MG63 (cell line): ENCODE results near the gene BASP1. TPM values are rescaled to one million over a fixed set of nuclear protein-coding genes. Genes with fewer than 3 reads are reported as not detected.
"Not testable (repeated sequence)": the region's sequence is repeated elsewhere in the genome, so short reads cannot be mapped to it uniquely, and the experiment has no call there.

Experiments used
- DNase-seq: peaks from one replicate; pipeline ENCODE4 v3.0.0-alpha.2; 2020
- H3K27me3 ChIP-seq: fragments of 250-450 bp; sonication (Bioruptor Pico); 2 replicates; pipeline ENCODE4 v1.5.1; 2020; ENCODE audit warnings: mild to moderate bottlenecking, moderate library complexity
- H3K36me3 ChIP-seq: fragments of 250-450 bp; sonication (Bioruptor Pico); 2 replicates; pipeline ENCODE4 v1.5.1; 2020; ENCODE audit warnings: mild to moderate bottlenecking, moderate library complexity
- H3K4me3 ChIP-seq: fragments of 250-450 bp; sonication (Bioruptor Pico); 2 replicates; pipeline ENCODE4 v1.5.1; 2020; ENCODE audit warnings: mild to moderate bottlenecking, moderate library complexity
- H3K9me3 ChIP-seq: fragments of 250-450 bp; sonication (Bioruptor Pico); 2 replicates; pipeline ENCODE4 v1.5.1; 2020; ENCODE audit warnings: mild to moderate bottlenecking, moderate library complexity
- total RNA-seq: library from RNA; depleted of rRNA; stranded (reverse); fragments of >200 nt; shearing (Covaris generic); gene quantifications from 2 replicates; pipeline ENCODE4 v1.2.3, GENCODE V29; 2014; ENCODE audit warnings: low replicate concordance

BASP1 gene
- total RNA-seq, 1 experiment from 2014 or later: 543 TPM

- H3K9me3 ChIP-seq: peaks cover 12% of the 10 kb centered on the region
- H3K36me3 ChIP-seq: no peaks in the 10 kb centered on the region; the same call in 1 of the 2 replicates
- H3K4me3 ChIP-seq: no peak overlapping the region
- H3K27me3 ChIP-seq: no peaks in the 10 kb centered on the region
- no peak for DNase-seq
Observed at GRCh38 chr5:17309462-17309861, 92.0 kb downstream of the BASP1 start.

- H3K4me3 ChIP-seq: not testable (repeated sequence)
Observed at GRCh38 chr5:17310502-17310901, 93.1 kb downstream of the BASP1 start.

GRCh38 chr5:17311811-17312210, 94.4 kb downstream of the BASP1 start:
- H3K27me3 ChIP-seq, H3K36me3 ChIP-seq: not testable (repeated sequence)
- H3K9me3 ChIP-seq: peaks cover 12% of the 10 kb centered on the region

More at GRCh38 chr5:17310502-17310901, 93.1 kb downstream of the BASP1 start:
- peaks cover 12% of the 10 kb centered on the region for H3K9me3 ChIP-seq
- DNase-seq, H3K27me3 ChIP-seq, H3K36me3 ChIP-seq: not testable (repeated sequence)

GRCh38 chr5:17312358-17312757, 94.9 kb downstream of the BASP1 start:
- Histone ChIP-seq H3K36me3 (no peaks in the 10 kb centered on the region; the same call in 1 of the 2 replicates), H3K27me3 (no peaks in the 10 kb centered on the region), H3K4me3 (no peak overlapping the region), H3K9me3 (peaks cover 11% of the 10 kb centered on the region)
- DNase-seq: no peak

More at GRCh38 chr5:17311811-17312210, 94.4 kb downstream of the BASP1 start:
- DNase-seq, H3K4me3 ChIP-seq: not testable (repeated sequence)

GRCh38 chr5:17314907-17315471, 97.6 kb downstream of the BASP1 start:
- H3K27me3 ChIP-seq: no peaks in the 10 kb centered on the region
- H3K36me3 ChIP-seq: no peaks in the 10 kb centered on the region
- DNase-seq: no peak
- no peak overlapping the region for H3K4me3 ChIP-seq
- no peaks in the 10 kb centered on the region for H3K9me3 ChIP-seq

- Histone ChIP-seq H3K27me3 (no peaks in the 10 kb centered on the region), H3K4me3 (no peak overlapping the region), H3K36me3 (no peaks in the 10 kb centered on the region), H3K9me3 (no peaks in the 10 kb centered on the region)
- peak; percentile 75 for DNase-seq
Observed at GRCh38 chr5:17315710-17316221, 98.3 kb downstream of the BASP1 start.

- Histone ChIP-seq H3K9me3 (no peaks in the 10 kb centered on the region), H3K36me3 (no peaks in the 10 kb centered on the region), H3K4me3 (no peak overlapping the region), H3K27me3 (no peaks in the 10 kb centered on the region)
- DNase-seq: peak; percentile 54
Observed at GRCh38 chr5:17316970-17317459, 99.6 kb downstream of the BASP1 start.

GRCh38 chr5:17317473-17317872, 100.0 kb downstream of the BASP1 start:
- H3K9me3 ChIP-seq: no peaks in the 10 kb centered on the region
- no peaks in the 10 kb centered on the region for H3K27me3 ChIP-seq
- H3K4me3 ChIP-seq: no peak overlapping the region
- DNase-seq: no peak
- H3K36me3 ChIP-seq: no peaks in the 10 kb centered on the region

GRCh38 chr5:17319095-17319494, 101.7 kb downstream of the BASP1 start:
- not testable (repeated sequence) for H3K36me3 ChIP-seq, H3K27me3 ChIP-seq, H3K9me3 ChIP-seq, H3K4me3 ChIP-seq
- DNase-seq: peak; percentile 80

GRCh38 chr5:17325770-17326599, 108.6 kb downstream of the BASP1 start:
- DNase-seq: peak; percentile 68
- no peak overlapping the region for H3K4me3 ChIP-seq
- no peaks in the 10 kb centered on the region; the same call in 1 of the 2 replicates for H3K9me3 ChIP-seq
- H3K36me3 ChIP-seq: no peaks in the 10 kb centered on the region
- H3K27me3 ChIP-seq: no peaks in the 10 kb centered on the region
